NCI-H82 (cell line): ENCODE results near the gene E2F1.

Experiments used
- DNase-seq: peaks from one replicate; lab custom pipeline; 2025; lab: John Stamatoyannopoulos, UW

Gene E2F1

GRCh38 chr20:33658929-33659328 lies 27.3 kb downstream of the E2F1 start:
- no peak for DNase-seq

GRCh38 chr20:33658510-33658909 lies 27.7 kb downstream of the E2F1 start:
- no peak for DNase-seq

DNA sequence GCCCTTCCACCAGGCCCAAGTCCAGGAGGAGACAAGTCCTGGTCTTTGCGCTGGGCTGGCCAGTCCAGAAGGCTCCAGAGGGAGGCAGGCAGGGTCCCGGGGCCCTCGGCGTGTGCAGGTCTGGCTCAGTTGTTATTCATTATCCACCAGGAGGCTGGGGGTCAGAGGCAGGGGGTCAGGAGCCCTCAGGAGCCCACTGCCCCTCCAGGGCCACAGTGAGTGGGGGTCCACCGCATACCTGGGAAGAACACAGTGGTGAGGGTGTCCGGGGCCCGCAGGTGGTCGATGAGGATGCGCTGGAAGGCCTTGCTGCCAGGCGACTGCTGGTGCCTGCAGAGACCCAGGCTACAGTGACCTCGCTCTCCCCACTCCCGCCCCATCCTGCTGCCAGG lies 28.5 kb downstream of the E2F1 start:
- DNase-seq = no peak

DNA sequence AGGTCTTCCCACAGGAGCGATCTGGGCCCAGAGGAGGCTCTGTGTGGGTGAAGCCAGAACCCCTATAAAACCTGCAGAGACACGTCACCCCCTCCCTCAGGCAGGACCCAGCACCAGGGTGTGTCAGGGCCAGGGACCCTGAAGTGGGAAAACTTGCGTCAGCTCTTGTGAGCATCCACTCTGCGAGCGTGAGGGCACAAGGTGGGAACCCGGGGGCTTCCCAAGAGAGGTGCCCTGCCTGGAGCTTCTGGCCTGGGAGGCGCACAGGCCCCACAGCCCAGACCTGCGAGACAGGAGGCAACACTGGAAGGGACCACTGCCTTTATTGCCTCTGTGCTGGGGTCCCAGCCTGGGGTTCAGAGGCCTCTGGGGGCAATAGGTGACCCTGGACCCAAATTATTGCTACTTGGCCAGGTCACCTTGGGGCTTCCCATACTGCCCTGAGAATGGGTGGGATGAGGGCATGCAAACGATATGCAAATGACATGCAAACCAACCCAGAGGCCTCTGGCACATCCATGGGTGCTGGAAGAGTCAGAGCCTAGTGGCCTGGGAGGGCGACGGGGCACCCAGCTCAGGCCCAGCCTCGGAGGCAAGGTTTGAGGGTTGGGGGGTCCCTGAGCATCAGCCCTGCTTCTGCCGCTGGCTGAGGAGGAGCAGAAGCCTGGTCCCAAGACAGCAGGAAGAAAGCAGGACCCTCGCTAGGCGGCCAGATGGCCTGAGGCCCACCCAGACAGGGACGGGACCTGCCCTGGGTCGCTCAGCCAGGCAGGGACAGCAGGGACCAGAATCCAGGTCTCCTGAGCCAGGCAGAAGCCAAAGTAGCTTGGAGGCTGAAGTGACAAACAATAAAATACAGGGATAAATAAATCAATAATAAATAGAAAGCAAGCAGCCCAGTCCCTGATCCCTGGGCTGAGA lies 29.1 kb downstream of the E2F1 start:
- no peak for DNase-seq

GRCh38 chr20:33656010-33656782 lies 30.0 kb downstream of the E2F1 start:
- no peak for DNase-seq

DNA sequence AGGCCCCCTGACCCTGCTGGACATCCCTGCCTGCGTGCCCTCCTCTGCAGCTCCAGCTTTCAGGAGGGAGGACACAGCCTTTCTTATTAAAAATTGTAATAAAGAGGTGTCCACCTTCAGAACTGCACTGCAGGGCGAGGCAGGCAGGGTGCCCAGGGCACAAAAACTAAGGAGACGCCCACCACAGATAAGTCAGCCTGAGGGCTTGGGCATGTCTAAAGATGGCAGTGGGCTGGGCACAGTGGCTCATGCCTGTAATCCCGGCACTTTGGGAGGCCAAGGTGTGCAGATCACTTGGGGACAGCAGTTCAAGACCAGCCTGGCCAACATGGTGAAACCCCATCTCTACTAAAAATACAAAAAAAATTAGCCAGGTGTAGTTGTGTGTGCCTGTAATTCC lies 31.0 kb downstream of the E2F1 start:
- no peak for DNase-seq

- DNase-seq = no peak
Measured at GRCh38 chr20:33654680-33655161, 31.5 kb downstream of the E2F1 start.

DNA sequence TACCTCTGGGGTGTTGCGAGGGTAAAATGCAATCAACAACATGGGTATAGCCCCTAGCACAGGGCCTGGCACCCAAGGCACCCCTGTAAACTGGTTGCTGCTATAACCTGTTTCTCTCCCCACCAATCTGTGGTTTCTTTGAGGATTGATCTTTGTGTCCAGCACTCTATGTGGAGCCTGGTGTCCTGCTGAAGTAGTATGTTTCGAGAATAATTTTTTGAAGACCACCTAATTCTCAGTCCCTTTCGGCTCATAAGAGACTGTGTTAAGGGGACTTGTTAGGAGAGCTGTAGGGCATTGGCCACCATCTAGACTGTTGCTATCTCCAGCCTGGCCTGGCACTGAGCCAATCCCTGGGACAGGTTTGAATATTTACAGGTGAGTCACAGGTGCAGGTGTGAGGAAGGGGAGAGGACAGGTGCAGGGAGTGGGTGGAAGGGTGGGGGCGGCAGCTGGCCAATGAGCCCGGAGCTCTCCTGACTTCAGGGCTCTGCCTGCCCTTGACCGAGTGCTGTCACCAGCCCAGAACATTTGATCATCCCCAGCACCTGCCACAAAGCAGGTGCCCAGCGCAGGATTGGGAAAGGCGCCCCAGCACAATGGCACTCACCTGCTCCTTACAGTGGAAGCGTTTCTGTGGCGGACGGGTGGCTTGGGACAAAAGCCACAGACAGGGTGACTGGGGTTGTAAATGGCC lies 32.1 kb downstream of the E2F1 start:
- DNase-seq = no peak

- peak; percentile 91 for DNase-seq
Measured at GRCh38 chr20:33653218-33653899, 32.8 kb downstream of the E2F1 start.

- no peak for DNase-seq
Measured at GRCh38 chr20:33651562-33652048, 34.6 kb downstream of the E2F1 start.

GRCh38 chr20:33650753-33651561 lies 35.2 kb downstream of the E2F1 start:
- DNase-seq = peak; percentile 60

DNA sequence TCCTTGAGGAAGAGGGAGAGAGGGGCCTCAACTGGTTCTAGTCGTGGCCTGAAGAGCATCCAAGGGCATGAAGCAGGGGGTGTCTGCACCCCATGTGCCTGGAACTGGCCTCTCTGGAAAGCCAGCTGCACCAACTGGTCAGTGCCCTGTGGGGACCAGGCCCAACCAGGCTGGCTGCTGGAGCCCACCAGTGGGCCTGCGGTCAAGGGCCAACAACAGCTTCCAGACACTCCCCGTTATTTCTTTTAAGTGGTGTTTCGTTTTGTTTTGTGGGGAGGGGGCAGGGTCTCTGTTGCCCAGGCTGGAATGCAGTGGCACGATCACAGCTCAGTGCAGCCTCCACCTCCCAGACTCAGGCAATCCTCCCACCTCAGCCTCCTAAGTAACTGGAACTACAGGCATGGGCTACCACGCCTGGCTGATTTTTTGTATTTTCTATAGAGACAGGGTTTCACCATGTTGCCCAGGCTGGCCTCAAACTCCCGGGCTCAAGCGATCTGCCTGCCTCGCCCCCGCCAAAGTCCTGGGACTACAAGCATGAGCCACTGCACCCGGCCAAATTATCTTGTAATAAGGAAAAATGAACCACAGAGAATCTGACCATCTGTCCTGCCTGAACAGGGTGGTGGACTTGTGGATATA lies 36.0 kb downstream of the E2F1 start:
- DNase-seq = no peak

DNA sequence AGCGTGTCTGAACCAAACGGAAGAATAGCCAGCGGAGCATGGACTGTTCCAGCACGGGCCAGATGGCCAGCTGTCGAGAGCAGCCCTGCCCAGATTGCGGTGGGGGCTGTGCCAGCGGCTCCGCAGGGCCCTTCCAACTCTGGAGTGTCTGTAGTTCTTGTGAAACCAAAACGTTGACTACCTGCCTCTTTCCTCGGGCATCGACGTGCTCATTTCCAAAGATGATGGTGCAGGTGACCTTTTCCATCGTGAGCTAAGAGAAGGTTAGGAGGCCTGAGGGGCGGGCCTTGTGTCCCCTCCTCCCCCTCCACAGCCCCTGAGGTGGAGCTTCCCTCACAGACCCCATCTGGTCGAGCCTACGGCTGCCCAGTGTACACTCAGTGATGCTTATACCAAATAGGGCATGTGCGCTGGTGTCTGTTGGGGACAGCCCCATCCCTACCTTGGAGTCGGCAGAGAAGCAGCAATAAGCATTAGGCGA lies 36.9 kb downstream of the E2F1 start:
- peak; percentile 93 for DNase-seq

DNA sequence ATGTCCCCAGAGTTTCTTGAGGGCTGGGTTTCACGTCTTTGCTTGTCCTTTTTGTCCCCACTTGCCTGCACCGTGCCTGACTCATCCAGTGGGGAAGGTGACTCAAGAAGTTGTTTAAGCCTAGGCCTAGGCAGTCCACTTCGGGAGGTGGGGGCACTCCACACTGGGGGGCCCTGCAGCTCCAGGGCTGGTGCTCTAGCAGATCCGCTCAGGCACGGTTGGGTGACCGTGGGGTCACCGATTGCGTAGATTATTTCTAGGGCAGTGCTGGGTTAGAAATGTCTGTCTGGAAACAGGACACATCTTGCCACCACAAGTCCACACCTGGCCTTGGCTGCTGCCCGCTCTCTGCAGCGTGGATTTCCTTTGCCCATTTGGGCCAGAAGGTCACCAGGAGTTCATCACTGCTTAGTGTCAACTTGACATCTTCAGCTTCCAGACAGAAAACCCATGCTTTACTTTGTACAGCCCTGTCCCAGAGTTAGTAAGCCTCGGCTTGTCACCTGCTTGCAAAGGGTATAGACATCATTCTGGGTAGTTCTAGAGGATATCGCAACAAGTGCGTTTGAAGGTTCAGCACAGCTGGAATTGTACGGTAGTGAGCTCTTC lies 37.7 kb downstream of the E2F1 start:
- peak; percentile 42 for DNase-seq

- DNase-seq = no peak
Measured at GRCh38 chr20:33647603-33648395, 38.4 kb downstream of the E2F1 start.

- DNase-seq = peak; percentile 44
Measured at GRCh38 chr20:33646959-33647602, 39.1 kb downstream of the E2F1 start.

DNA sequence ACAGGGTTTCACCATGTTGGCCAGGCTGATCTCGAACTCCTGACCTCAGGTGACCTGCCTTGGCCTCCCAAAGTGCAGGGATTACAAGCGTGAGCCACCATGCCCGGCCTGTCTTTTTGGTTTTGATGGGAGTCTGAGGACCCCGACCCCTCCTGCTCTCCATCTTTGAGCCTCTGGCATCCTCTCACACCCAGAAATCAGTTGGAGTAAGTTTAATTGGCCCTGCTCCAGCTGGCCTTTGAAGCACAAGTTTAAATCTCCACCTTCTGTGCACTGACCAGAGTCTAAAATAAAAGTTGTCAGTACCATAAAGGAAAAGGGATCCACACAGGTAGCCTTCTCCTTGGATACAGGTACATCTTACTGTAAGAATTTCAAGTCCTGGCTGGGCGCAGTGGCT lies 40.0 kb downstream of the E2F1 start:
- no peak for DNase-seq

DNA sequence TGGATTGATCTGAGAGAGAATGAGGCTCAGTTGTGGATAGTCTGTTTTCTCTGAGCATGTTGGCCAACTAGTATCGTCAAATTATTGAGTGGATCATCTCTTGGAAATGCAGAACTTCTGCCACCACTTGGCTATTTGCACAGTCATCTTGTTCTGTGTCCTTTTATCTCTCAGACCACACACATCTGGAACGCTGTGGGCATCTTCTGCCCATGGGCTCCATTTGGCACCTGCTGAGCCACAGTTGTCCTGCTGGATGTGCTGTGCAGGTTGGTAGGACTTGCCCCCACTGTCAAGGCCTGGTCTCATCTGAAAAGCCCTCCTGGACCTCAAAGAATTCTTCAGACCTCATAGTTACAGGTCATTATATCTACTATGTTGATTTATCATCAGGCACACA lies 40.8 kb downstream of the E2F1 start:
- DNase-seq = no peak

GRCh38 chr20:33645072-33645358 lies 41.2 kb downstream of the E2F1 start:
- no peak for DNase-seq
